Measurements from ENCODE around the gene ZNF292. TPM values are rescaled to one million over a fixed set of nuclear protein-coding genes. Genes with fewer than 3 reads are reported as not detected.
"Not testable (repeated sequence)": the region's sequence is repeated elsewhere in the genome, so short reads cannot be mapped to it uniquely, and the experiment has no call there.

The ZNF292 gene
- total and polyA plus RNA-seq, 2 donors (not counting 3 experiments of a cell fraction or from before 2014, with no cell fraction given): 3.5 to 24.9 TPM

- H3K4me3 ChIP-seq (replicated peaks in 1 of 3; ENCODE audit: insufficient read depth in 1 of 3, low read depth in 1 of 3, low read length in 3 of 3): no peak overlapping the region
- H3K9ac ChIP-seq (replicated peaks; ENCODE audit: extremely low read depth, insufficient read depth, low read length): no peak overlapping the region
- no peaks in the 10 kb centered on the region for H3K9me1 ChIP-seq (replicated peaks; ENCODE audit: control insufficient read depth, extremely low read depth, insufficient read depth, low read length)
- no peak overlapping the region for H3K27ac ChIP-seq (ENCODE audit: insufficient read depth, low read depth, low read length)
- ChIA-PET POLR2A (no interaction called here), CTCF (interaction anchor here (0.6 to 3.1 kb wide), 30 partner anchors 8 to 1732 kb away, joined by 3 to 23 read pairs (median 3); no protein-coding TSS in a partner anchor)
- no peak overlapping the region for H2AFZ ChIP-seq (ENCODE audit: low read depth, low read length)
- TF ChIP-seq POLR2AphosphoS5 (IDR thresholded peaks at IDR 0.05; ENCODE audit: insufficient read depth, low read depth, low read length) (no peak), MAX (IDR thresholded peaks at IDR 0.05; ENCODE audit: insufficient read depth, insufficient read length) (no peak), MYC (IDR thresholded peaks at IDR 0.05; ENCODE audit: low read depth, low read length) (no peak), JUN (IDR thresholded peaks at IDR 0.05; ENCODE audit: borderline replicate concordance, insufficient read depth, insufficient read length, low read depth) (no peak), GATA2 (IDR thresholded peaks at IDR 0.05; ENCODE audit: insufficient read depth, insufficient read length, low read depth, low read length) (peak; percentile 71), CTCF (IDR thresholded peaks at IDR 0.05; ENCODE audit: extremely low read depth in 1 of 2, insufficient read depth in 1 of 2, low read depth in 1 of 2, low read length in 2 of 2) (peak; percentile 55 to 59)
- FAIRE-seq (peak; percentile 81), DNase-seq (ENCODE audit: low read depth, low spot score) (peak; percentile 61)
- intact Hi-C loops (cut with micrococcal nuclease) (loop anchor here (1.0 kb wide), 3 partner anchors 73 to 252 kb away; no protein-coding TSS in a partner anchor), dilution Hi-C loops (cut with MboI; ENCODE audit: extremely low pct_ligation_motif_present, low sequenced_read_pairs) (no loop called here)
- no peaks in the 10 kb centered on the region for H4K20me1 ChIP-seq (replicated peaks; ENCODE audit: control insufficient read depth, extremely low read depth, insufficient read depth, low read length)
- H3K79me2 ChIP-seq (ENCODE audit: control insufficient read depth, insufficient read depth, low read length): no peaks in the 10 kb centered on the region
- no peaks in the 10 kb centered on the region for H3K9me3 ChIP-seq (replicated peaks; ENCODE audit: control insufficient read depth, insufficient read depth, low read length)
- peaks cover 0 to 8% of the 10 kb centered on the region in 2 experiments for H3K27me3 ChIP-seq (ENCODE audit: control insufficient read depth in 2 of 2, insufficient read depth in 2 of 2, low read length in 2 of 2)
- BruUV-seq (replicated peaks): no TSS peak
- H3K36me3 ChIP-seq (ENCODE audit: control insufficient read depth in 2 of 2, extremely low read depth in 1 of 2, insufficient read depth in 2 of 2, low read length in 2 of 2): no peaks in the 10 kb centered on the region
- H3K4me1 ChIP-seq (ENCODE audit: control insufficient read depth, extremely low read depth, insufficient read depth, low read length): no peaks in the 10 kb centered on the region
- H3K4me2 ChIP-seq (ENCODE audit: insufficient read depth, low read length): no peak overlapping the region
Observed at GRCh38 chr6:87139236-87139635, 16.1 kb upstream of the ZNF292 start.

- not testable (repeated sequence) for H3K79me2 ChIP-seq (ENCODE audit: control insufficient read depth, insufficient read depth, low read length)
Observed at GRCh38 chr6:87139927-87140326, 15.4 kb upstream of the ZNF292 start.

More at GRCh38 chr6:87139927-87140326, 15.4 kb upstream of the ZNF292 start:
- FAIRE-seq; H3K4me2 ChIP-seq (ENCODE audit: insufficient read depth, low read length); H3K36me3 ChIP-seq (ENCODE audit: control insufficient read depth in 2 of 2, extremely low read depth in 1 of 2, insufficient read depth in 2 of 2, low read length in 2 of 2); H3K9ac ChIP-seq (replicated peaks; ENCODE audit: extremely low read depth, insufficient read depth, low read length); BruUV-seq (replicated peaks); DNase-seq (ENCODE audit: low read depth, low spot score); H3K27me3 ChIP-seq (ENCODE audit: control insufficient read depth in 2 of 2, insufficient read depth in 2 of 2, low read length in 2 of 2); H3K9me1 ChIP-seq (replicated peaks; ENCODE audit: control insufficient read depth, extremely low read depth, insufficient read depth, low read length); H3K4me3 ChIP-seq (replicated peaks in 1 of 3; ENCODE audit: insufficient read depth in 1 of 3, low read depth in 1 of 3, low read length in 3 of 3); dilution Hi-C loops (cut with MboI; ENCODE audit: extremely low pct_ligation_motif_present, low sequenced_read_pairs); H3K4me1 ChIP-seq (ENCODE audit: control insufficient read depth, extremely low read depth, insufficient read depth, low read length); H2AFZ ChIP-seq (ENCODE audit: low read depth, low read length); POLR2A ChIA-PET; H4K20me1 ChIP-seq (replicated peaks; ENCODE audit: control insufficient read depth, extremely low read depth, insufficient read depth, low read length); H3K9me3 ChIP-seq (replicated peaks; ENCODE audit: control insufficient read depth, insufficient read depth, low read length); H3K27ac ChIP-seq (ENCODE audit: insufficient read depth, low read depth, low read length): not testable (repeated sequence)
- CTCF ChIA-PET: interaction anchor here (0.5 to 3.1 kb wide), 18 partner anchors 10 to 1732 kb away, joined by 3 to 23 read pairs (median 4); partner anchors contain the start of gene ZNF292
- intact Hi-C loops (cut with micrococcal nuclease): loop anchor here (1.0 kb wide), 3 partner anchors 74 to 251 kb away; no protein-coding TSS in a partner anchor
